ENCODE results near the gene NCK1.
A peak's percentile ranks its signal among the peaks of the same experiment; 100 is the strongest.
"Not testable (repeated sequence)": the region's sequence is repeated elsewhere in the genome, so short reads cannot be mapped to it uniquely, and the experiment has no call there.

The NCK1 gene

DNA sequence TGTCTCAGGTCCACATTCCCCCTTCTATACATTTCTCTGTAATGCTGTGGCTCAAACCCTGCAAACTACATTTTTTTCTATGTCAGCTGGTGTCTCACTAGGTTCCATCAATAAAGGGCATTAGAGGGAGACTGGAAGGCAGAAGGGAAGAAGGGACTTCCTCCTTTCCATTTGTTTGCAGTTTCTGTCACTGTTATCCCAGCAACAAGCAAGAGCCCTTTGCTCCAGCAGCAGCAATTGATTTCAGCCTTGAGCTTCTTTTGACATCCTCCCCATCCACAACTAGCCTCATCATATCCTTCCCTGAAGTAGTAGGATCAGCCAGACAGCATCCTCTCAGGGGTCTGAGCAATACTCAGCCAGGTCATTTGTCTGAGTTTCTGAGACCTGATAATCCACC lies 5.3 kb upstream of the NCK1 start:
- no peak overlapping the region for H3K4me3 ChIP-seq (replicated peaks in 1 of 2; ENCODE audit: low read depth in 2 of 2, low read length in 2 of 2)
- TF ChIP-seq, protein P1, sequence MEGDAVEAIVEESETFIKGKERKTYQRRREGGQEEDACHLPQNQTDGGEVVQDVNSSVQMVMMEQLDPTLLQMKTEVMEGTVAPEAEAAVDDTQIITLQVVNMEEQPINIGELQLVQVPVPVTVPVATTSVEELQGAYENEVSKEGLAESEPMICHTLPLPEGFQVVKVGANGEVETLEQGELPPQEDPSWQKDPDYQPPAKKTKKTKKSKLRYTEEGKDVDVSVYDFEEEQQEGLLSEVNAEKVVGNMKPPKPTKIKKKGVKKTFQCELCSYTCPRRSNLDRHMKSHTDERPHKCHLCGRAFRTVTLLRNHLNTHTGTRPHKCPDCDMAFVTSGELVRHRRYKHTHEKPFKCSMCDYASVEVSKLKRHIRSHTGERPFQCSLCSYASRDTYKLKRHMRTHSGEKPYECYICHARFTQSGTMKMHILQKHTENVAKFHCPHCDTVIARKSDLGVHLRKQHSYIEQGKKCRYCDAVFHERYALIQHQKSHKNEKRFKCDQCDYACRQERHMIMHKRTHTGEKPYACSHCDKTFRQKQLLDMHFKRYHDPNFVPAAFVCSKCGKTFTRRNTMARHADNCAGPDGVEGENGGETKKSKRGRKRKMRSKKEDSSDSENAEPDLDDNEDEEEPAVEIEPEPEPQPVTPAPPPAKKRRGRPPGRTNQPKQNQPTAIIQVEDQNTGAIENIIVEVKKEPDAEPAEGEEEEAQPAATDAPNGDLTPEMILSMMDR (IDR thresholded peaks at IDR 0.05; ENCODE audit: low read depth, low read length): no peak
- DNase-seq (ENCODE audit: low read depth in 2 of 2): no peak

DNA sequence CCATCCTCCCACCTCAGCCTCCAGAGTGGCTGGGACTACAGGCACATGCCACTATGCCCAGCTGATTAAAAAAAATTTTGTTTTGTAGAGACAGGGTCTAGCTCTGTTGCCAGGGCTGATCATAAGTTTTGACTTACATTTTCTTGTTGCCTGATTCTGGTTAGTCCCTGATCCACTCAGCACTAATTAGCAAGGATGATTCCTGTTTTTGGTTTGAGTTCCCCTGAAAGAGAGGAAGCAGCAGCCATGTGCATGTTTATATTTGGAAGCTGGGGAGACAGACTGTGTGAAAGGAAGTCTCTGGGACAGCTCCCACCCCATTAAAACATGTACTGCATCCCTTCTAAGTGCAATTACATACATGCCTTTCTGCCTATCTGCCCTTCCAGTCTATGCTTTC lies 3.6 kb upstream of the NCK1 start:
- no peak overlapping the region for H3K4me3 ChIP-seq (replicated peaks in 1 of 2; ENCODE audit: low read depth in 2 of 2, low read length in 2 of 2)
- no peak for DNase-seq (ENCODE audit: low read depth in 2 of 2)
- TF ChIP-seq, protein P1 (IDR thresholded peaks at IDR 0.05; ENCODE audit: low read depth, low read length): no peak

DNA sequence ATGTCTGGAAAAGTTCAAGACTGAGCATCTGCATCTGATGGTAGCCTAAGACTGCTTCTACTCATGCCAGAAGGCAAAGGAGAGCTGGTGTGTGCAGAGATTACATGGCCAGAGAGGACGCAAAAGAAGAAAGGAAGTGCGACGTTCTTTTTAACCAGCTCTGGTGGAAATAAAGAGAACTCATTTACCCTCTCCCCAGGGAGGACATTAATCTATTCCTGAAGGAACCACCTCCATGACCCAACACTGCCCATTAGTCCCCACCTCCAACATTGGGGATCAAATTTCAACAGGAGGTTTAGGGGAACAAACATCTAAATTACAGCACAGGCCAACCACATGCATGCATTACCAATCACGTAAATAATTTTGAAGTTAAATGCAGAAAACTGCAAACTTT lies 1.5 kb upstream of the NCK1 start:
- DNase-seq (ENCODE audit: low read depth in 2 of 2): no peak
- TF ChIP-seq, protein P1 (IDR thresholded peaks at IDR 0.05; ENCODE audit: low read depth, low read length): no peak
- H3K4me3 ChIP-seq (replicated peaks in 1 of 2; ENCODE audit: low read depth in 2 of 2, low read length in 2 of 2): peak overlapping the region in 1 of 2 donors; percentile 70

DNA sequence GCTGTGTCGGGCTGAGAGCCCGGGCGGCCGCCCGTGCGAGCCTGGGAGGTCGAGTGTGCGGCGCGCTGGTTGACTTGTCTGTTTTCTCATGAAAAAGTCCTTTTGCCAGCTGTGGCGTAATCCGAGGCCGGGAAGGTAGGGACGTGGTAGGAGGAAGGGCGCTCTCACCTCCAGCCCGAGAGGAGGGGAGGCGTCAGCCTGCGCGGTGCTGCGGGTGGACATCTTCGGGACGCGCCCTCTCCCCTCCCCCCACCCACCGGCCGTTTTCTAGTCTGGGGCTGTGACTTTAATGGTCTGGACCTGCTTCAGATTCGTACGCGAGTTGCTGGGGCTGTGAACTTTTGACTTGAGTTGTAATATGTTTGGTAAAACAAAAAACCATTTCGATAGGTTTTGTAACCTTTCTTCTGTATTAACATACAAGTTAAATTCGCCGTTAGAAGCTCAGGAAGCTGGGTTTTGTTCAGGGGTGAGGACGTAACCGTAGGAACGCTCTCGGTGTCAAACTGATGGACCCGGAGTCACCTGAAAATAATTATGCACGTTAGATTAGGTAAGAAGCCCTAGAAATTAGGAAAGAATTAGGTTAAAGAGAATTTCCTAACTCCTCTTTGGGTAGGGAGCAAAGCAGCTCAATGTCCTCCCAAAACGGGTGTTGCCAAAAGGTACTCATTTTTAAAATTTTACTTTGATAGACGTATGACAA lies 762 bp downstream of the NCK1 start:
- peak; percentile 67 to 68 for DNase-seq (ENCODE audit: low read depth in 2 of 2)
- peak overlapping the region; percentile 70 to 81 for H3K4me3 ChIP-seq (replicated peaks in 1 of 2; ENCODE audit: low read depth in 2 of 2, low read length in 2 of 2)
- TF ChIP-seq, protein P1 (IDR thresholded peaks at IDR 0.05; ENCODE audit: low read depth, low read length): no peak

GRCh38 chr3:136869282-136869681 lies 7.3 kb downstream of the NCK1 start:
- TF ChIP-seq, protein P1 (IDR thresholded peaks at IDR 0.05; ENCODE audit: low read depth, low read length): no peak
- H3K4me3 ChIP-seq (replicated peaks in 1 of 2; ENCODE audit: low read depth in 2 of 2, low read length in 2 of 2): no peak overlapping the region
- no peak for DNase-seq (ENCODE audit: low read depth in 2 of 2)

- not testable (repeated sequence) for H3K4me3 ChIP-seq (replicated peaks in 1 of 2; ENCODE audit: low read depth in 2 of 2, low read length in 2 of 2); DNase-seq (ENCODE audit: low read depth in 2 of 2)
Observed at GRCh38 chr3:136872258-136872657, 10.2 kb downstream of the NCK1 start.

DNA sequence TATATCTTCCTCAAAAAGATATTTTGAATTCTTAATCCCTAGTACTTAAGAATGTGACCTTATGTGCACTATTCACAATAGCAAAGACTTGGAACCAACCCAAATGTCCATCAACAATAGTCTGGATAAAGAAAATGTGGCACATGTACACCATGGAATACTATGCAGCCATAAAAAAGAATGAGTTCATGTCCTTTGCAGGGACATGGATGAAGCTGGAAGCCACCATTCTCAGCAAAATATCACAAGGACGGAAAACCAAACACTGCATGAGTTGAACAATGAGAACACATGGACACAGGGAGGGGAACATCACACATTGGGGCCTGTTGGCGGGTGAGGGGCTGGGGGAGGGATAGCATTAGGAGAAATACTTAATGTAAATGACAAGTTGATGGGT lies 17.5 kb downstream of the NCK1 start:
- not testable (repeated sequence) for H3K4me3 ChIP-seq (replicated peaks in 1 of 2; ENCODE audit: low read depth in 2 of 2, low read length in 2 of 2); DNase-seq (ENCODE audit: low read depth in 2 of 2)

GRCh38 chr3:136882571-136882970 lies 20.6 kb downstream of the NCK1 start:
- no peak for DNase-seq (ENCODE audit: low read depth in 2 of 2)
- TF ChIP-seq, protein P1 (IDR thresholded peaks at IDR 0.05; ENCODE audit: low read depth, low read length): no peak
- H3K4me3 ChIP-seq (replicated peaks in 1 of 2; ENCODE audit: low read depth in 2 of 2, low read length in 2 of 2): no peak overlapping the region

Measured in cardiac fibroblast (primary cell).